Glutamatergic neuron (in vitro differentiated cells): ENCODE results near the gene OTUD7B. TPM values are rescaled to one million over a fixed set of nuclear protein-coding genes. Genes with fewer than 3 reads are reported as not detected.

Source experiments
- DNase-seq: peaks from one replicate; pipeline ENCODE4 v3.0.0; 2022
- H3K27ac Mint-ChIP-seq: one replicate; pipeline ENCODE4 v1.8.0; 2020; ENCODE audit warnings: mild to moderate bottlenecking, mixed read lengths, inconsistent platforms; ENCODE audit not compliant: unreplicated experiment
- H3K27me3 Mint-ChIP-seq: one replicate; pipeline ENCODE4 v1.8.0; 2020; ENCODE audit warnings: mild to moderate bottlenecking, moderate library complexity, mixed read lengths, inconsistent platforms; ENCODE audit not compliant: unreplicated experiment
- H3K36me3 Mint-ChIP-seq: one replicate; pipeline ENCODE4 v1.8.0; 2020; ENCODE audit warnings: mild to moderate bottlenecking, mixed read lengths, inconsistent platforms; ENCODE audit not compliant: unreplicated experiment
- H3K4me1 Mint-ChIP-seq: one replicate; pipeline ENCODE4 v1.8.0; 2020; ENCODE audit warnings: mild to moderate bottlenecking, low read depth, mixed read lengths, inconsistent platforms; ENCODE audit not compliant: unreplicated experiment
- H3K4me3 Mint-ChIP-seq: one replicate; pipeline ENCODE4 v1.8.0; 2020; ENCODE audit warnings: mild to moderate bottlenecking, mixed read lengths, inconsistent platforms; ENCODE audit not compliant: unreplicated experiment
- H3K9me3 Mint-ChIP-seq: one replicate; pipeline ENCODE4 v1.8.0; 2020; ENCODE audit warnings: mild to moderate bottlenecking, moderate library complexity, mixed read lengths, inconsistent platforms; ENCODE audit not compliant: unreplicated experiment
- CTCF ChIP-seq: fragments of 200-600 bp; sonication (generic); IDR thresholded peaks from one replicate; pipeline ENCODE4 v1.5.0; 2021; ENCODE audit not compliant: partially characterized antibody, unreplicated experiment
- total RNA-seq: library from RNA; stranded (reverse); fragmentation: NEBNext Ultra II Directional; extraction: Animal tissue kit (Norgen Biotek cat#: 25700); gene quantifications from one replicate; pipeline ENCODE4 v1.2.1, GENCODE V29; 2021; ENCODE audit not compliant: unreplicated experiment

OTUD7B gene
- total RNA-seq, 1 donor from 2014 or later: 15.4 TPM

GRCh38 chr1:150051089-150051373, 40.5 kb upstream of the OTUD7B start:
- Mint-ChIP-seq H3K4me3 (no peak overlapping the region), H3K27me3 (no peaks in the 10 kb centered on the region), H3K36me3 (no peaks in the 10 kb centered on the region), H3K27ac (no peak overlapping the region), H3K4me1 (no peaks in the 10 kb centered on the region), H3K9me3 (peaks cover 1% of the 10 kb centered on the region)
- no peak for TF ChIP-seq CTCF
- DNase-seq: no peak

- Mint-ChIP-seq H3K36me3 (no peaks in the 10 kb centered on the region), H3K27me3 (no peaks in the 10 kb centered on the region), H3K4me3 (no peak overlapping the region), H3K9me3 (peaks cover 1% of the 10 kb centered on the region), H3K4me1 (no peaks in the 10 kb centered on the region), H3K27ac (no peak overlapping the region)
- no peak for DNase-seq
- no peak for TF ChIP-seq CTCF
Observed at GRCh38 chr1:150049926-150050325, 39.4 kb upstream of the OTUD7B start.

GRCh38 chr1:150034336-150034735, 23.8 kb upstream of the OTUD7B start:
- H3K4me1 Mint-ChIP-seq: no peaks in the 10 kb centered on the region
- no peak for TF ChIP-seq CTCF
- peaks cover 1% of the 10 kb centered on the region for H3K9me3 Mint-ChIP-seq
- H3K27me3 Mint-ChIP-seq: no peaks in the 10 kb centered on the region
- H3K36me3 Mint-ChIP-seq: no peaks in the 10 kb centered on the region
- no peak for DNase-seq
- H3K4me3 Mint-ChIP-seq: no peak overlapping the region
- no peak overlapping the region for H3K27ac Mint-ChIP-seq

- Mint-ChIP-seq H3K4me3 (no peak overlapping the region), H3K9me3 (no peaks in the 10 kb centered on the region), H3K36me3 (no peaks in the 10 kb centered on the region), H3K4me1 (no peaks in the 10 kb centered on the region), H3K27ac (no peak overlapping the region), H3K27me3 (peaks cover 2% of the 10 kb centered on the region)
- DNase-seq: no peak
- no peak for TF ChIP-seq CTCF
Observed at GRCh38 chr1:150028322-150028721, 17.8 kb upstream of the OTUD7B start.

- H3K27ac Mint-ChIP-seq: no peak overlapping the region
- TF ChIP-seq CTCF: no peak
- no peak overlapping the region for H3K4me3 Mint-ChIP-seq
- no peak for DNase-seq
- H3K27me3 Mint-ChIP-seq: peaks cover 2% of the 10 kb centered on the region
- H3K9me3 Mint-ChIP-seq: no peaks in the 10 kb centered on the region
- H3K36me3 Mint-ChIP-seq: no peaks in the 10 kb centered on the region
- H3K4me1 Mint-ChIP-seq: no peaks in the 10 kb centered on the region
Observed at GRCh38 chr1:150024156-150024555, 13.6 kb upstream of the OTUD7B start.
